ENCODE results near the gene MTTP. TPM values are rescaled to one million over a fixed set of nuclear protein-coding genes. Genes with fewer than 3 reads are reported as not detected.

The MTTP gene
- total RNA-seq, 1 experiment from 2014 or later: not detected

- in situ Hi-C loops (cut with HindIII; ENCODE audit: low sequenced_read_pairs): no loop called here
- DNase-seq (ENCODE audit: low spot score): no peak
Observed at GRCh38 chr4:99655308-99656081, 80.9 kb downstream of the MTTP start.

GRCh38 chr4:99657798-99658197 is 83.2 kb downstream of the MTTP start, which contains the start of gene C4orf54:
C4orf54 (minus strand) TSS chr4:99657828; CDS start chr4:99654648, 3,180 bp downstream.
- in situ Hi-C loops (cut with HindIII; ENCODE audit: low sequenced_read_pairs): no loop called here

GRCh38 chr4:99658666-99659065 is 84.0 kb downstream of the MTTP start:
- no peak for DNase-seq (ENCODE audit: low spot score)
- in situ Hi-C loops (cut with HindIII; ENCODE audit: low sequenced_read_pairs): no loop called here

More at GRCh38 chr4:99657798-99658197, 83.2 kb downstream of the MTTP start, which contains the start of gene C4orf54:
- no peak for DNase-seq (ENCODE audit: low spot score)

- in situ Hi-C loops (cut with HindIII; ENCODE audit: low sequenced_read_pairs): no loop called here
- no peak for DNase-seq (ENCODE audit: low spot score)
Observed at GRCh38 chr4:99661907-99662306, 87.3 kb downstream of the MTTP start.

- no peak for DNase-seq (ENCODE audit: low spot score)
- in situ Hi-C loops (cut with HindIII; ENCODE audit: low sequenced_read_pairs): no loop called here
Observed at GRCh38 chr4:99664716-99665115, 90.1 kb downstream of the MTTP start.

GRCh38 chr4:99665983-99666382 is 91.4 kb downstream of the MTTP start:
- no peak for DNase-seq (ENCODE audit: low spot score)
- in situ Hi-C loops (cut with HindIII; ENCODE audit: low sequenced_read_pairs): no loop called here

GRCh38 chr4:99668472-99668871 is 93.8 kb downstream of the MTTP start:
- in situ Hi-C loops (cut with HindIII; ENCODE audit: low sequenced_read_pairs): no loop called here
- no peak for DNase-seq (ENCODE audit: low spot score)

- in situ Hi-C loops (cut with HindIII; ENCODE audit: low sequenced_read_pairs): no loop called here
- DNase-seq (ENCODE audit: low spot score): no peak
Observed at GRCh38 chr4:99669084-99669483, 94.5 kb downstream of the MTTP start.

- in situ Hi-C loops (cut with HindIII; ENCODE audit: low sequenced_read_pairs): no loop called here
- no peak for DNase-seq (ENCODE audit: low spot score)
Observed at GRCh38 chr4:99670409-99671073, 95.9 kb downstream of the MTTP start.

Other genes starting within 250 kb of the MTTP start
- gene ADH1C, start 222.1 kb upstream of the MTTP start, total RNA-seq (2014; rRNA removed; shearing (Covaris generic)): not detected in 2 replicates
- gene ADH7, start 139.5 kb upstream of the MTTP start, total RNA-seq (2014; rRNA removed; shearing (Covaris generic)): not detected in 2 replicates
- gene C4orf17, start 63.8 kb upstream of the MTTP start, total RNA-seq (2014; rRNA removed; shearing (Covaris generic)): not detected in 2 replicates
- gene TRMT10A, start 10.8 kb upstream of the MTTP start, total RNA-seq (2014; rRNA removed; shearing (Covaris generic)): 4.4 and 8.4 TPM in 2 replicates
- not detected in 2 replicates for gene C4orf54, start 83.0 kb downstream of the MTTP start, total RNA-seq (2014; rRNA removed; shearing (Covaris generic))
- gene DAPP1, start 242.0 kb downstream of the MTTP start, total RNA-seq (2014; rRNA removed; shearing (Covaris generic)): not detected in 2 replicates

Data from G401 (cell line).